H1 (cell line): ENCODE data around the gene ADGRL3. TPM values are rescaled to one million over a fixed set of nuclear protein-coding genes. Genes with fewer than 3 reads are reported as not detected.

Source experiments
- CTCF ChIA-PET: fragments of 300-600 bp; sonication (Branson Sonifier 250); formaldehyde crosslinking; loops from one replicate; lab custom pipeline; 2021; ENCODE audit not compliant: partially characterized antibody; lab: Charles Lee
- POLR2A ChIA-PET: fragments of 300-600 bp; sonication (Branson Sonifier 250); formaldehyde crosslinking; loops from one replicate; lab custom pipeline; 2021; ENCODE audit warnings: inconsistent platforms; ENCODE audit not compliant: partially characterized antibody; lab: Charles Lee
- DNase-seq, 2 experiments: peaks; one replicate each; pipeline versions ENCODE4 v3.0.0 to v3.0.0-alpha.2; 2010 to 2022; ENCODE audit warnings: low spot score in 2 of 2, low read depth in 1 of 2, mixed read lengths in 1 of 2
- FAIRE-seq: peaks from 2 replicates; lab custom pipeline; 2011; peaks lifted over from hg19 to GRCh38; lab: Jason Lieb, UNC
- H2AFZ ChIP-seq: 2 replicates; pipeline ENCODE4 v1.8.1; 2012; ENCODE audit warnings: low read length, inconsistent platforms
- H2AK5ac ChIP-seq: 2 replicates; pipeline ENCODE4 v1.6.1; 2013; ENCODE audit warnings: low read depth, low read length
- H2BK120ac ChIP-seq: replicated peaks from 2 replicates; pipeline ENCODE3; 2013; ENCODE audit warnings: low read depth, low read length, inconsistent platforms
- H2BK12ac ChIP-seq: 2 replicates; pipeline ENCODE4 v1.6.1; 2013; ENCODE audit warnings: low read depth, low read length
- H2BK15ac ChIP-seq: 2 replicates; pipeline ENCODE4 v1.6.1; 2013; ENCODE audit warnings: low read length
- H2BK20ac ChIP-seq: 2 replicates; pipeline ENCODE4 v1.6.1; 2013; ENCODE audit warnings: low read length
- H2BK5ac ChIP-seq: 2 replicates; pipeline ENCODE4 v1.6.1; 2013; ENCODE audit warnings: low read depth, low read length
- H3K14ac ChIP-seq: 2 replicates; pipeline ENCODE4 v1.6.1; 2013; ENCODE audit warnings: inconsistent platforms; ENCODE audit not compliant: insufficient read length
- H3K18ac ChIP-seq: 2 replicates; pipeline ENCODE4 v1.6.1; 2013; ENCODE audit warnings: low read length; ENCODE audit errors: extremely low read depth
- H3K23ac ChIP-seq: 2 replicates; pipeline ENCODE4 v1.6.1; 2013; ENCODE audit warnings: inconsistent platforms; ENCODE audit not compliant: insufficient read length
- H3K23me2 ChIP-seq: 2 replicates; pipeline ENCODE4 v1.6.1; 2013; ENCODE audit warnings: low read depth, low read length
- H3K27ac ChIP-seq: 2 replicates; pipeline ENCODE4 v1.6.1; 2011; ENCODE audit warnings: low read depth, low read length, inconsistent platforms
- H3K27me3 ChIP-seq, 4 experiments: replicated peaks in 1 of 4; 1 replicate in 1 of 4; 2 replicates in 3 of 4; pipeline versions ENCODE4 v1.6.1 to v1.8.1; 2011 to 2013; ENCODE audit warnings: low read length in 3 of 4, mild to moderate bottlenecking in 3 of 4, inconsistent platforms in 2 of 4, mixed read lengths in 2 of 4, moderate library complexity in 1 of 4; ENCODE audit not compliant: control insufficient read depth in 3 of 4, insufficient read depth in 3 of 4; ENCODE audit errors: extremely low read depth in 1 of 4
- H3K36me3 ChIP-seq, 4 experiments: 2 replicates each; pipeline versions ENCODE4 v1.6.1 to v1.8.1; 2011 to 2013; ENCODE audit warnings: mild to moderate bottlenecking in 4 of 4, low read length in 3 of 4, moderate library complexity in 2 of 4, control low read depth in 1 of 4, inconsistent platforms in 1 of 4; ENCODE audit not compliant: insufficient read depth in 4 of 4, control insufficient read depth in 2 of 4
- H3K4ac ChIP-seq: replicated peaks from 2 replicates; pipeline ENCODE3; 2013; ENCODE audit warnings: low read length, low read depth, mixed read lengths, inconsistent platforms; ENCODE audit not compliant: insufficient read length
- H3K4me1 ChIP-seq, 4 experiments: replicated peaks in 1 of 4; 1 replicate in 1 of 4; 2 replicates in 3 of 4; pipeline versions ENCODE4 v1.6.1 to v1.8.1; 2011 to 2013; ENCODE audit warnings: low read length in 3 of 4, inconsistent platforms in 2 of 4, mixed read lengths in 1 of 4; ENCODE audit not compliant: insufficient read depth in 4 of 4, control insufficient read depth in 3 of 4
- H3K4me2 ChIP-seq, 2 experiments: 2 replicates each; pipeline versions ENCODE4 v1.6.1 to v1.8.1; 2011 to 2013; ENCODE audit warnings: low read depth in 2 of 2, low read length in 2 of 2, control low read depth in 1 of 2, inconsistent platforms in 1 of 2, mild to moderate bottlenecking in 1 of 2; ENCODE audit not compliant: insufficient read depth in 1 of 2
- H3K4me3 ChIP-seq, 4 experiments: fragments of 200-600, 300-600 bp in 1 of 4; sonication (generic), shearing (Covaris generic), sonication (Bioruptor Twin) in 1 of 4; 2 replicates each; pipeline versions ENCODE4 v1.5.1 to v1.8.1; 2011 to 2016; ENCODE audit warnings: low read length in 4 of 4, low read depth in 3 of 4, control low read depth in 2 of 4, inconsistent platforms in 2 of 4, mild to moderate bottlenecking in 2 of 4, mixed read lengths in 1 of 4, moderate library complexity in 1 of 4; ENCODE audit not compliant: insufficient read depth in 2 of 4; ENCODE audit errors: extremely low read depth in 1 of 4
- H3K56ac ChIP-seq: replicated peaks from 2 replicates; pipeline ENCODE3; 2013; ENCODE audit warnings: low read depth, mild to moderate bottlenecking, mixed read lengths, low read length, inconsistent platforms; ENCODE audit not compliant: insufficient read length
- H3K79me1 ChIP-seq: 2 replicates; pipeline ENCODE4 v1.6.1; 2013; ENCODE audit warnings: low read depth, low read length, control low read depth
- H3K79me2 ChIP-seq, 2 experiments: 2 replicates each; pipeline versions ENCODE4 v1.6.1 to v1.8.1; 2012 to 2013; ENCODE audit warnings: low read length in 2 of 2, mild to moderate bottlenecking in 2 of 2, inconsistent platforms in 1 of 2; ENCODE audit not compliant: insufficient read depth in 2 of 2, control insufficient read depth in 1 of 2
- H3K9ac ChIP-seq, 4 experiments: replicated peaks in 1 of 4; 1 replicate in 1 of 4; 2 replicates in 3 of 4; pipeline versions ENCODE4 v1.6.1 to v1.8.1; 2011 to 2013; ENCODE audit warnings: low read depth in 3 of 4, low read length in 3 of 4, control low read depth in 2 of 4, mild to moderate bottlenecking in 2 of 4, moderate library complexity in 2 of 4, inconsistent platforms in 1 of 4; ENCODE audit errors: extremely low read depth in 1 of 4
- H3K9me3 ChIP-seq, 2 experiments: 2 replicates each; pipeline versions ENCODE4 v1.6.1 to v1.8.1; 2012 to 2013; ENCODE audit warnings: mild to moderate bottlenecking in 2 of 2, moderate library complexity in 2 of 2, control low read depth in 1 of 2, inconsistent platforms in 1 of 2, low read depth in 1 of 2, low read length in 1 of 2, mixed read lengths in 1 of 2; ENCODE audit not compliant: insufficient read depth in 2 of 2
- H4K20me1 ChIP-seq, 2 experiments: replicated peaks in 1 of 2; 2 replicates each; pipeline versions ENCODE3 to v1.8.1; 2011 to 2013; ENCODE audit warnings: inconsistent platforms in 2 of 2, low read length in 2 of 2, mild to moderate bottlenecking in 1 of 2; ENCODE audit not compliant: insufficient read depth in 2 of 2, control insufficient read depth in 1 of 2
- H4K5ac ChIP-seq: 2 replicates; pipeline ENCODE4 v1.6.1; 2013; ENCODE audit warnings: low read length, low read depth, mixed read lengths, inconsistent platforms; ENCODE audit not compliant: insufficient read length
- H4K8ac ChIP-seq: 2 replicates; pipeline ENCODE4 v1.8.0; 2013; ENCODE audit warnings: mild to moderate bottlenecking, moderate library complexity, low read length, inconsistent platforms; ENCODE audit not compliant: insufficient read depth; ENCODE audit errors: extremely low read depth
- H4K91ac ChIP-seq: replicated peaks from 2 replicates; pipeline ENCODE3; 2013; ENCODE audit warnings: low read length, mixed read lengths, inconsistent platforms; ENCODE audit not compliant: insufficient read length
- CTCF ChIP-seq, 3 experiments: IDR thresholded peaks; 1 replicate in 2 of 3; 2 replicates in 1 of 3; pipeline versions ENCODE4 v1.5.1 to v1.6.1; 2011; ENCODE audit warnings: low read length in 3 of 3, mild to moderate bottlenecking in 3 of 3, inconsistent platforms in 2 of 3, low read depth in 1 of 3, moderate library complexity in 1 of 3; ENCODE audit not compliant: insufficient read depth in 1 of 3; ENCODE audit errors: control extremely low read depth in 1 of 3
- RAD21 ChIP-seq, 2 experiments: IDR thresholded peaks in 1 of 2; conservative IDR thresholded peaks in 1 of 2; 2 replicates each; pipeline ENCODE4 v1.6.1; 2011; ENCODE audit warnings: low read depth in 2 of 2, low read length in 2 of 2, improper control_type of control experiment in 1 of 2, inconsistent platforms in 1 of 2, mild to moderate bottlenecking in 1 of 2, moderate library complexity in 1 of 2
- RFX5 ChIP-seq: IDR thresholded peaks from 2 replicates; pipeline ENCODE4 v1.6.1; 2011; ENCODE audit warnings: low read depth, low read length, improper control_type of control experiment, borderline replicate concordance
- SRF ChIP-seq: IDR thresholded peaks from 2 replicates; pipeline ENCODE4 v1.6.1; 2011; ENCODE audit warnings: mild to moderate bottlenecking, low read depth, low read length, moderate library complexity
- WGBS, 2 experiments: shearing (Covaris generic) in 1 of 2; methylation state at CpG; one replicate each; pipeline versions ENCODE4 v1.1.6 to v1.1.7; 2013 to 2015; ENCODE audit warnings: low lambda C conversion rate in 2 of 2, mixed read lengths in 2 of 2, inconsistent platforms in 1 of 2, low coverage in 1 of 2, missing lambda C conversion rate in 1 of 2; ENCODE audit not compliant: insufficient replicate concordance in 2 of 2, insufficient coverage in 1 of 2, insufficient read length in 1 of 2; ENCODE audit errors: extremely low coverage in 1 of 2, missing lambda C conversion rate in 1 of 2; 5-methylcytosine and 5-hydroxymethylcytosine counted together
- polyA plus RNA-seq, 7 experiments: library from polyadenylated mRNA; depleted of rRNA in 3 of 7; stranded (reverse) in 5 of 7; unstranded in 2 of 7; fragments of >200 nt in 5 of 7; fragments of 200-250 nt in 2 of 7; gene quantifications; 1 replicate in 5 of 7; 2 replicates in 1 of 7; 4 replicates in 1 of 7; pipeline versions ENCODE4 v1.2.1 to v1.2.3, GENCODE V29; 2011 to 2013; ENCODE audit warnings: missing spikeins in 2 of 7, mixed read lengths in 2 of 7
- total RNA-seq: library from RNA; stranded (reverse); fragmentation: NEBNext Ultra II Directional; extraction: Animal tissue kit (Norgen Biotek cat#: 25700); gene quantifications from 2 replicates; pipeline ENCODE4 v1.2.1, GENCODE V29; 2021

Gene ADGRL3
- total and polyA plus RNA-seq, 2 of the 8 experiments (the other 6 are each of a cell fraction or from before 2014, with no cell fraction given), result 6.6 to 13.0 TPM

GRCh38 chr4:62070291-62070852 lies 870.2 kb downstream of the ADGRL3 start:
- no peak overlapping the region for H4K5ac ChIP-seq
- H2AFZ ChIP-seq, result no peak overlapping the region
- H3K27ac ChIP-seq, result no peak overlapping the region
- no peak overlapping the region for H2BK12ac ChIP-seq
- no peaks in the 10 kb centered on the region for H3K36me3 ChIP-seq
- ChIA-PET CTCF (interaction anchor here (1.2 kb wide), 1 partner anchor 365 kb away, joined by 3 read pairs; no protein-coding TSS in a partner anchor), POLR2A (interaction anchor here (1.2 kb wide), 1 partner anchor 311 kb away, joined by 5 read pairs; no protein-coding TSS in a partner anchor)
- H2BK20ac ChIP-seq, result no peak overlapping the region
- no peak overlapping the region for H3K18ac ChIP-seq
- H3K9ac ChIP-seq, result no peak overlapping the region
- H3K9me3 ChIP-seq, result no peaks in the 10 kb centered on the region
- H3K23ac ChIP-seq, result no peak overlapping the region
- no peaks in the 10 kb centered on the region for H4K20me1 ChIP-seq
- no peak overlapping the region for H3K4me2 ChIP-seq
- 94% methylated on average over 14 of the region's 14 CpGs; no CpG with 5 or more reads in 1 of the 2 experiments for WGBS, 2 experiments
- H3K14ac ChIP-seq, result no peak overlapping the region
- DNase-seq (no peak), FAIRE-seq (no peak)
- no peaks in the 10 kb centered on the region for H3K79me2 ChIP-seq
- peaks cover 0 to 5% (median under 1%) of the 10 kb centered on the region in 4 experiments; a peak in 1 of 7 replicates for H3K4me1 ChIP-seq
- H2BK120ac ChIP-seq, result no peak overlapping the region
- TF ChIP-seq SRF, result no peak
- TF ChIP-seq CTCF (IDR thresholded peaks at IDR 0.05; ENCODE audit: control extremely low read depth in 1 of 3, insufficient read depth in 1 of 3, low read depth in 1 of 3, low read length in 3 of 3), result peak; percentile 7 to 27 (median 26); a peak in 3 of 4 replicates
- no peak for TF ChIP-seq RFX5
- TF ChIP-seq RAD21 (IDR thresholded peaks at IDR 0.05 in 1 of 2, conservative IDR thresholded peaks at IDR 0.05 in 1 of 2; ENCODE audit: low read depth in 2 of 2, low read length in 2 of 2), result peak; percentile 63 to 69
- no peak overlapping the region; the same call in 1 of the 2 replicates for H2AK5ac ChIP-seq
- no peaks in the 10 kb centered on the region for H3K27me3 ChIP-seq
- no peak overlapping the region for H2BK15ac ChIP-seq
- H3K4ac ChIP-seq, result no peak overlapping the region
- no peaks in the 10 kb centered on the region for H3K23me2 ChIP-seq
- no peak overlapping the region for H3K4me3 ChIP-seq
- no peak overlapping the region for H4K8ac ChIP-seq
- H3K56ac ChIP-seq, result no peak overlapping the region
- H4K91ac ChIP-seq, result no peak overlapping the region
- no peak overlapping the region; the same call in 1 of the 2 replicates for H2BK5ac ChIP-seq
- no peaks in the 10 kb centered on the region for H3K79me1 ChIP-seq
